T-helper 2 cell treated with Interferon-gamma antibody and Interleukin-4, amounts not matched to agents 100 ng/mL and 5 ng/mL, for 36 hours (primary cell): ENCODE data around the gene ASPN. TPM values are rescaled to one million over a fixed set of nuclear protein-coding genes. Genes with fewer than 3 reads are reported as not detected.

Source experiments
- intact Hi-C: fragments of 100-400 bp; cut with micrococcal nuclease; formaldehyde crosslinking; loops from one replicate; pipeline ENCODE4 v1.15.1; 2023
- total RNA-seq: library from RNA; stranded (reverse); gene quantifications from 2 replicates; pipeline ENCODE4 v1.2.3, GENCODE V29; 2022

The ASPN gene
- total RNA-seq: not detected in 2 replicates

DNA sequence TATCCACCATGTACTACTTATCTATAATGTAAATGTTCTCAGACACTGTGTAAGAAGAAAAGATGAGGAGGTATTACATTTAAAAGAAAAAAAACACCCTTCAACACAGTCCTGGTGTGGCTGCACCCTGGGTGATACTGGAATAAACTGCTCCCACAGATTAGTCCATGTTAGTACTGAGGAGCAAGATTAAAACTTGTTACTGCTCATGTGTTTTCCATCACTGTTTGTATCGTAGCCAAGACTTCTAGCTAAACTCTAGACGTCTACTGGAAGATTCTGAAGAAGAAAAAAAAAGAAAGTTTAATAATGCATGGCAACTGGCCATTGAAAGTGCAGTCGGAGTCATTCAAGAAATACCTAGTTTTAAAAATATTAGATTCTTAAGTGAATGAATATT lies at the start of gene ASPN:
ASPN (minus strand) TSS at position 178 of the 400 bp plus-strand sequence.
- intact Hi-C loops: no loop called here

DNA sequence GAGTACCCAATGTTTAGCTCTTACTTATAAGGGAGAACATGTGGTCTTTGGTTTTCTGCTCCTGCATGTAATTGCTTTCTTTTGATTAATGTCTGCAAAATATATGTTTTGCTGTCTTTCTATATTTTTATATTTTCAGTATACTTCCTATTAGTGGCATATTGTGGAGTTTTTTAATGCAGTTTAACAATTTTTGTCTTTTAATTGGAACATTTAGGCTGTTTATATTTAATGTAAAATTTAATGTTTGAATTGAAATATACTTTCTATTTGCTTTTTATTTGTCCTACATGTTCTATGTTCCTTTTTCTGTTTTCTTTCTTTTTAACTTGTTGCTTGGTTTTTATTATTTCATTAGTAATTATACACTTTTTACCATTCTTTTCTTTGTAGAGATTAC lies 48.6 kb upstream of the ASPN start:
- intact Hi-C loops: no loop called here

GRCh38 chr9:92529124-92529523 lies 46.8 kb upstream of the ASPN start:
- intact Hi-C loops: no loop called here

GRCh38 chr9:92528522-92528849 lies 46.2 kb upstream of the ASPN start:
- intact Hi-C loops: no loop called here

GRCh38 chr9:92527832-92528521 lies 45.7 kb upstream of the ASPN start:
- intact Hi-C loops: no loop called here

- intact Hi-C loops: no loop called here
Observed at GRCh38 chr9:92527291-92527828, 45.1 kb upstream of the ASPN start.

DNA sequence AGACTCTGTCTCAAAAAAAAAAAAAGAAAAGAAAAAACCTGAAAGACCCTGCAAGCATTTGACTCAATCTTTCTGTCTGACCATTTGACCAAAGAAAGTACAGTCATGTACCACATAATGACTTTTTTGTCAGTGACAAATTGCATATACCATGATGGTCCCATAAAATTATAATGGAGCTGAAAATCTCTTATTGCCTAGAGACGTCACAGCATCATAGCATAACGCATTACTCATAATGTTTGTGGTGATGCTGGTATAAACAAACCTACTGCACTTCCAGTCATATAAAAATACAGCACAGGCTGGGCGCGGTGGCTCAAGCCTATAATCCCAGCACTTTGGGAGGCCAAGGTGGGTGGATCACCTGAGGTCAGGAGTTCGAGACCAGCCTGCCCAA lies 43.0 kb upstream of the ASPN start:
- intact Hi-C loops: no loop called here

DNA sequence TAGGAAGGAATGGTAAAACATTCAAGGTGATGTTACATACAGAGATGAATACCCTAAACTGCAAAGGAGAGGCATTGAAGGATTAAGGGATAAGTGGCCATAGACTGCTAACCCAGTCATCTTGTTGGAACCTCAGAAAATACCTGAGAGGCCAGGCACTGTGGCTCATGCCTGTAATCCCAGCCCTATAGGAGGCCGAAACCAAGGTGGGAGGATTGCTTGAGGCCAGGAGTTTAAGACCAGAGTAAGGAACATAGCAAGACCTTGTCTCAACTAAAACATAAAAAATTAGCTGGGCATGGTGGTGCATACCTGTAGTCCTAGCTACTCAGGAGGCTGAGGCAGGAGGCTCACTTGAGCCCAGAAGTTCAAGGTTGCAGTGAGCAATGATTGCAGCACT lies 42.6 kb upstream of the ASPN start:
- intact Hi-C loops: no loop called here

DNA sequence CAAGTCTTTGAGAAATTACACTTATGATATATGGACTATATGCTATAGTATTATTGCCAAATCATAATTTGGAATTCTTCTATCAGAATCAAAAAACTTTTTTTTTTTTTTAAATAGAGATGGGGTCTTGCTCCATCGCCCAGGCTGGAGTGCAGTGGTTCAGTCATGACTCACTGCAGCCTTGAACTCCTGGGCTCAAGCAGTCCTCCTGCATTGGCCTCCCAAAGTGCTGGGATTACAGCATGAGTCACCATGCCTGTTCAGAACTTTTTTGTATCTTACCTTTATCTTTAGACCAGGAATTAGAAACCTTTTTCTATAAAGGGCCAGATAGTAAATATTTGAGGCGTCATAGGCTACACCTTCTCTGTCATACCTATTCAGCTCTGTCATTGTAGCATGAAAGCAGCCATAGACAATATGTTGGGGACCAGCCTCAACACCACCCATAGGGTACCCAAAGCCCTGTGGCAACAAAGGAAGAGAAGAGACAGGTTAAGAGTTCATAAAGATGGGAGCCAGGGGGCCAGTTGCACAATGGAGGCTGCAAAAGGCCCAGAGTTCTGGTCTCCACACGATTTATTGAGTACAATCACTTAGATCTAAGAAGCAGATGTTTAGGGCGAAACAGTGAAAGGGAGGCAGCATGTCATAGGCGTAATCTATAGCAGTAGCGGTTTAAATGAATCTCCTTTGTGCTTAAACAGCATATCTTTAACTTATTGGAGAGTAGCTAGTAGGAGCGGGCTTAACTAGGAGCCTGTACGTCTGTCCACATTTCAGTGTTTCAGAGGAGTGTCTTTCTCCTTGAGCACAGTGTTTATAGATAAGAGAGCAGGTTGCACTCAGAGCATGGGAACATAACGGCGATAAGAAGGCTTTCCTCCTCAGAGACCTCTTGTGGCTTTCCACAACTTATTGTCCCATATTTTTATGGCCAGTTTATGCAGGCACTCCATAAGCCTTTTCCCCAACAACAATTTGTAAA lies 41.0 kb upstream of the ASPN start:
- intact Hi-C loops: no loop called here

DNA sequence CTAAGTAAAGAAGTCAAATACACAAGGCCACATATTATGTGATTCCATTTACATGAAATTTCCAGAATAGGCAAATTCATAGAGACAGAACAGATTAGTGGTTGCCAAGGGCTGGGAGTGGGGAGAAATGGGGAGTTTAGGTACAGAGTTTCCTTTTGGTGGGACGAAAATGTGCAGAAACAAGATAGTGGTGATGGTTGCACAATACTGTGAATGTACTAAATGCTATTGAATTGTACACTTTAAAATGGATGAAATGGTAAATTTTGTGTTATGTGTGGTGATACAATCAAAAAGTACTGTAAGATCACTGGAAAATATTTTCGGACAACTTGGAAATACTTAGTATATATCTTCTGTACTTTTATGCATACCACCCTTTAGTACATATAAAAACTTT lies 38.5 kb upstream of the ASPN start:
- intact Hi-C loops: no loop called here

- intact Hi-C loops: no loop called here
Observed at GRCh38 chr9:92518199-92518598, 35.9 kb upstream of the ASPN start.

DNA sequence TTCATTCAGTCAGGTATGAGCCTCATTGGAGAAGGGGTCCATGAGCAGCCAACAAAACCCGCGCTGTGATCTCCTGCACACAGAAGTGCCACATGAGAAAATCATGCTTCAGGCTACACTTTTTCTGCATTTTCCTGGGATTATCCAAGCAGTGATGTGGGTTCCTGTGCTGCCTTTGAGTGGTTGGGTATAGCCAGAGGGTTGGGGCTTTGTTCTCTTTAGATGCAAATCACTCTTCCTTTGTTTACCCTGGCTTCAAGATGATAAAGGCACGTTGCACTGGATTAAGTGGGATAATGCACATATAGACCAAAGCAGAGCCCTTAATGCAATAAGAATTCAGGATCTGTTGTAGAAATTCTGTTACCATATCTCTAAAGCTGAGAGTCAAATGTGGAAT lies 34.7 kb upstream of the ASPN start:
- intact Hi-C loops: no loop called here

DNA sequence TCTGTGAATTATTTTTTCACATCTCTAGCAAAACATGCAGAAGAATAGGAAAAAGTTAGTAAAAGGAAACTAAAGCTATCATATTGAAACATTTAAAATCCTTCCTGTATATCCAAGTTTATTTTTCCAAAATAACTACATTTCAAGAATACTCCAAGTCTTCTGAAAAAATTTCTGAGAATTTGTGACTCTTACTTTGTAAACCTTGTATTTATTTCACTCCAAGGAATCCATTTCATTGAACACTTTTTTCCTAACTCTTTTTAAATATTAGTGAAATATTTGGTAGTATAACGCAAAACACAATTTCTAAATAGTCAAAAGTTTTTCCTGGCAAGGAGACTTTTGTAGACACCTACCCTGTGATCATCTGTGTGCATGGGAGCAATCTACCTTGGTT lies 34.2 kb upstream of the ASPN start:
- intact Hi-C loops: no loop called here

DNA sequence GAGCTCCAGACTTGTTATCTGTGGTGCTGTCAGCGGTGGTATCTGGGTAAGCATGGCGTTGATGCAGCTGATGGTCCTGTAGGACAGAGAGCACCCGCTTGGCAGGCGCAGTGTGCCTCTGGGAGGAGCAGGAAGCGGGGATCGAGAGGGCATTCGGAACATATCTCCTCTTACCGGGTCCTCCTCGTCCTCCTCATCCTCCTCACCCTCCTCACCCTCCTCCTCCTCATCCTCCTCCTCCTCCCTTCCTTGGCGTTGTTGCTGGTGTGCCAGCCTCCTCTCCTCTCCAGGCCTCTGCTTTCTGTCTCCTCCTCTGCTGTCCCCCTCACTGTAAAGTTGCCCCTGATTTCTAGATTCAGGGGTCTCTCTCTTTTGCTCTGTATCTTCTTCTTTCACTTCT lies 32.3 kb upstream of the ASPN start:
- intact Hi-C loops: no loop called here

GRCh38 chr9:92513349-92513748 lies 31.0 kb upstream of the ASPN start:
- intact Hi-C loops: no loop called here

DNA sequence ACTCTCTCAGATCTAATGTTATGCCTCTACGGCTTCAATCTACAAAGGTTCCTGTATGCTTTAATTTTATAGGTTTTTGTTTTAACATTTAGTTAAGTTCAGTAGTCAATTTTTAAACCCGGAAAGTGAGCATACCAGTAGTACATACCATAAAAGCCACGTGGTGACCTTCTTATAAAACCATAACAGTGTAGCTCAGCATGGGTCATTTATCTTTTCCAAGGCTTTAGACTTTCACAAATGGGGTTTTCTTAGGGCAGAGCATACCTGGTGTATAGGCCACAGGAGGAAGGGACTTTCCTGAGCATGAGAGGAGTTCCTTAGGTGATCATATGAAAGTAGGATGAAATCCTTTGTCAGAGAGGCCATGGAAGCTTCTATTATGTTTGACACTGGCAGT lies 30.3 kb upstream of the ASPN start:
- intact Hi-C loops: no loop called here

- intact Hi-C loops: no loop called here
Observed at GRCh38 chr9:92510747-92511146, 28.4 kb upstream of the ASPN start.

DNA sequence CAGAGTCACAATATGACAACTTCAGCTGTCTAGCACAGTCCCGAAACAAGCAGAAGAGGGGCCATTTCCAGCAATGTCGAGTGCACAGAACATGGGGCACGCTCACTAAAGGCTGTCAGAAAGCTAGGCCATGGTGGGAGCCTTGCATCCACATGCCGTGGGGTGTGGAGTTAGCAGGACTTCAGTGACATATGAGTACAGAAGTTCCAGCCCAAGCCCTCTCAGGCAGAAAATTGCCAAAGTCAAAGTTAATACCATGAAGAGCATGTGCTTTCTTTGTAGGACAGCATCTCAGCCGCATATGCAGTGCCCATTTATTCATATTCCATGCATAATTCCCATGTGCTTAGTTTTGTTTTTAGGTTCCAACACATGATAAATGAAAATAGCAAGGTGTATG lies 26.7 kb upstream of the ASPN start:
- intact Hi-C loops: no loop called here

- intact Hi-C loops: no loop called here
Observed at GRCh38 chr9:92508018-92508820, 25.9 kb upstream of the ASPN start.

DNA sequence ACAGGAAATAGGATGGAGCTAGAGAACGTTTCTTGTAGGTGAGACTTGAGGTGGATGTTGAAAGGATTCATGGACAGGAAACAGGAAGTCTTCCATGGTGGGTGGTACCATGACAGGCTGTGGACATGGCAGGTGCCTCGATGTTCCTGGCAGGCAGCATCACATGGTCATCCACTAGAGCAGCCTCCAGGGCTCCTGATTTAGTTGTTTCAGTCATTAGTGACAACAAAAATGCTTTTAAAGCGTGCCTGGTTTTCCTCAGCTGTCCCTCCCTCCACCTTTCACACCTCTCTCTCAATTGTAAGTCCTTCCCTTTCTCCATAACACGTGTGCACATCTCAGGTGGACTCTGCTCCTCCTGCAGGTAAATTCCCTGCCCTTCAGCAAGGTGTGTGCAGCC lies 25.2 kb upstream of the ASPN start:
- intact Hi-C loops: no loop called here

- intact Hi-C loops: no loop called here
Observed at GRCh38 chr9:92507005-92507404, 24.7 kb upstream of the ASPN start.
